HG02973 (cell line): ENCODE data around the gene ADGRB3.
"Not testable (repeated sequence)": the region's sequence is repeated elsewhere in the genome, so short reads cannot be mapped to it uniquely, and the experiment has no call there.

Source experiments
- ATAC-seq: cut with Tn5 transposase; IDR thresholded peaks from one replicate; pipeline ENCODE4 v1.9.1; 2021; ENCODE audit warnings: moderate library complexity; ENCODE audit not compliant: unreplicated experiment

The ADGRB3 gene

DNA sequence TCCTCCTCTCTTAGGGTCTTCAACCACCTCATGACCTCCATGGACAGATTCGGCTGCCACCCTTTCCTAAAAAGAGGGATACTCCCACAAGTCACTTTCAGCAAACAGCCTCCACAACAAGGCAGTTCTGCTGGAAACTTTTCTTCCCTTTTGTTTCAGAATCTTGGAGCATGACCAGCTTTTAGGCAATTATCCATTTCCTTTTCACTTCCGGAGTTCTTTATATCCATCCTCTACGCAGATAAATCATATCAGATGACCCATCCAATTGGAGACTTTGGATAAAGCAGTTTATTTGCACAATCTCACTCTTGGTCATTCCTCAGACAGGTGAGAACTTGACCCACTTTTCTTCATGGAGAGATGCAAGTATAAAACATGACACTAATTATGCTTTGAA, 763.2 kb downstream of the ADGRB3 start:
- no peak for ATAC-seq

DNA sequence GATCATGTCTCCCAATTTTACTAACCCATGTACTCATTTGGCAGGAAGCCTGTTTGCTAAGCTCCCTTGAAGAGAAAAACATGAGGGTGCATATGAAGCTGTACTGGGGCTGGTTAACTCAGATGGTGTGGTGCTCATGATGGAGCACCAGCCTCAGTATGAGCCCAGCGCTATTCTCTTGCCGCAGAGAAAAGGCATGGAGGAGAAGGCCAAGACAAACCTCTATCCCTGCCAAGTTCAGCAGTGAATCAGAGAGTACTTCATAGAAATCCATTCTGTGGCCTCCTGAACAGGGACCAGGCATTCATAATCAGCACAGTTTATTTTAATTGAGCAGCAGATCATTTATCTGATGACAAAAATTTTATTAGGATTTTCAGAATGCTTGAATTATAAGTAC, 763.6 kb downstream of the ADGRB3 start:
- ATAC-seq: no peak

DNA sequence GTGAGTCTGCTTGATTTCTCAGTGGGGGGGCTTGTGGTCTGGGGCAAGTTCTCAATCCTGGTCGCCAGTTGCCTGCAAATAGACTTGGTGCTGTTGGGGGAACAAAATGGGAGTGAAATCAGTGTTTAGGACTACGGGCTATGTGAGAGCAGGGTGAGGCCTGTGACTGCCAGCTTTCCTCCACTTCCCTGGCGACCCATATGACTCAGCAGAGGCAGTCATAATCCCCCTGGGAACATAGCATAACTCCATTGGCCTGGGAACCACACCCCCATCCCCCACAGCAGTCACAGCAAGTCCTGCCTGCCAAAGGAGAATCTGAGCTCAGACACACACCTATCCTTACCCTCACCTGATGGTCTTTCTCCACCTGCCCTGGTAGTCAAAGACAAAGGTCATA, 773.8 kb downstream of the ADGRB3 start:
- ATAC-seq: no peak

DNA sequence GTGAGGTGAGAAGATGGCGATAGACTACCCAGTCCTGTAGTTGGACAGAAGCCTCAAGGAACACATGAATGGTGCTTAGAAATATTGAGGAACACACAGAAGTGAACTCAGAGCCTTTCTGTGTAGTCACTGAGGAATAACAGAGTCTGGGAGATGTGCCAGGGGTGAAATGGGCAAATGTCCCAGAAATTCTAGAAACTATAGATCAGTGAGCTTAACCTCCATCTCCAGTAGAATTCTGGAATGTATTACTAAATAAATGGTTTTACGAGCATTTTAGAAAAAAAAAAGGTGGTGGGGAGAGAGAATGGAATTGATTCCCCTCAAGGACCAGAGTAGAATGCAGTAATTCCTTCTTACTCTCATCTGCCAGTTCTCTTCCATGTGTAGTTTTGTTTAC, 781.7 kb downstream of the ADGRB3 start:
- no peak for ATAC-seq

DNA sequence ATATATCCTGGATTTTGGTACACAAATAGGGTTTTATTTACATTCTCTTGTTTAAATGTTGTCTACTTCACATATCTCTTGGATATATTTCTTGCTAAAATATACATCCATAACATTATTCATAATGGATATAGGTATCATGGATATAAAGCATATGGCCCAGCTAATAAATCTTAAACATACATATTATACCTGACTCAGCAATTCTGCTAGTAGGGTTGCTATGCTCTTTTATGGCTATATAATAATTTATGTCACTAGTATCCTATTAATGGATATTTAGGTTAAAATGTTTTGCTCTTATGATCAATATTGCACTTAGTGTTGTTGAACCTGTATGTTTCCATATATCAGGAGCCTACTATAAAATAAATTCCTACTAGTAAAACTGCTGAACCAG, 786.2 kb downstream of the ADGRB3 start:
- ATAC-seq: no peak

DNA sequence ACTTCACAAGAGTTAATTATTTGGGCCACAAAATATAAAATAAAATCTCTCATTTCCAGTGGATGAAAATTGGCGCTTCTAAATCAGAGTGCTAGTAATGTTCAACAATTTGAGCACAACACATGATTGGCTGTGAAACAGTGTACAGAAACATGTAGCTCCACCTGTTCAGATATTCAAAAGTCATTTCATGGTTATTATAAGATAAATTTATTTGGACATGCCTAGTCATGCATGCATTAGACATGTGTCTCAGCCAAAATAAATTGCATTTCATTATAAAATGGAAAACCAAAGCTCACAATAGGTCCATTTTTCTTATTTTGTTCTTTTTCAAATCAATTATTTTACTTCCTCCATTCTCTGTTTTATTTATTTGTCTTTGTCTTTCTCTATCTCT, 786.9 kb downstream of the ADGRB3 start:
- ATAC-seq: no peak

DNA sequence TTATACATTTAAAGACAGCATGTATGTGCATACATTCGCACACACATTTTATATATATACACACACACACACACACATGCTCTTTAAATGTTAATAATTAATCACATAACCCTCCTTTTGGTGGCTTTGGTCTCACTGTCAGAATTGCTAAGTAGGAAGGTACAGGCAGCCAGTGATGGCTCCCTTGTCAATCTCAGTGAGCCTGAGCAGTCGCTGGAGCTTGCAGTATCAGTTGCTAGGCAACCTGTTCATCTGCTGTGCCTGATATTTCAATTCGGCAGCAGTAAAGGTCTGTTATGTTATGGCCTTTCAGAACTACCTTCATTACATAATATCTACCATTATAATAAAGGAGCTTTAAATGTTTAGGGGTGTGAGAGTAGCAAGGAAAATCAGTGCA, 787.4 kb downstream of the ADGRB3 start:
- no peak for ATAC-seq

DNA sequence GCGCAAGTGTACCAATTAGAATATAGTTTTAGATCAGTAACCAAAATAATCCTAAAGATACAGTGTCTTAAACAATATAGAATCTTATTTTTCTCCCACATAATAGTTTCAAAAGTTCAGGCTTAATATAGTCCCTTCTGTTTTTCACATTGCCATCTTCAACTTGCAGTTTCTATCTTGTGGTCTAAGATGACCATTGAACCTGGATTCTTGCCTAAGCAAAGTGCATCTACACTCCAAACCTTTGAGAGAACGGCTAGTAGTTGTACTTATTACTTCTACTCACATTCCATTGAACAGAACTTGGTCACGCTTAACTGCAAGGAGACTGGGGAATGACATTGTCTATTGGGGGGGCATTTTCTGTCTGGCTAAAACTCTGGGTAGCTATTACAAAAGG, 788.7 kb downstream of the ADGRB3 start:
- no peak for ATAC-seq

DNA sequence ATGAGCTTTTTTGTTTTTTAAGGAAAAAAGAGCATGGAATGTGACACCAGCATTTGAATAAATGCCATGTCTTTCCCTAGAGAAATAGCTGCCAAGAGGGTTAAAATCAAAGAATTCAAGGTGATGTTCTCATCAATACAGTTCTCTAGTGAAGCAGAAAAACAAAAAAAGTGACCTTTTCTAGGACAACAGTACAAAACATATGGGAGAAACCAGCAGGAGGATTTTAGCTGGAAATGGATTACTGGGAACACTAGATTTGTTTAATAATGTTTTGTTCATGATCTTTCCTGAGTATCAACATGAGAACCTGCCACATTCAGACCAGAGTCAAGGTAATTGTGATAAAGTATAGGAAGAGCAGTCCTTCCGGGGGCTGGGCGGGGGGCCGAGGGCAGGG, 789.5 kb downstream of the ADGRB3 start:
- ATAC-seq: no peak

DNA sequence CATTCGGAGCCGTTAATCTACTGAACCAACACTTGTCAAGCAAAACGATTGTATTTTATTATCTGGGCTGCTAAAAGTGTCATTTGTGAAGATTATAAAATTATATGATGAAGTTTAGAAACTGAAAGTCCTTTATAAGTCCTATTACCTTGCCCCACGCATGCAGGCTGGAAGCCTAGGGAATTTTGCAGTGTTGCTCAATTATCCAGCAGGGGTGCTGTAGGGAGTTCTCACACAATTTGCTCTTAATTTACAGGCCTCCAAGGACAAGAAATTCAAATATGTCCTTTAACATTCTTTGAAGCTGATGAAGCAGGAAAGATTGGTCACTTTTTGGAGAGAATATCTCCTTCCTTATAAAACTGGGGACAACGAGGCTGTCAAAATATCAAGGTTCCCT, 792.8 kb downstream of the ADGRB3 start:
- no peak for ATAC-seq

DNA sequence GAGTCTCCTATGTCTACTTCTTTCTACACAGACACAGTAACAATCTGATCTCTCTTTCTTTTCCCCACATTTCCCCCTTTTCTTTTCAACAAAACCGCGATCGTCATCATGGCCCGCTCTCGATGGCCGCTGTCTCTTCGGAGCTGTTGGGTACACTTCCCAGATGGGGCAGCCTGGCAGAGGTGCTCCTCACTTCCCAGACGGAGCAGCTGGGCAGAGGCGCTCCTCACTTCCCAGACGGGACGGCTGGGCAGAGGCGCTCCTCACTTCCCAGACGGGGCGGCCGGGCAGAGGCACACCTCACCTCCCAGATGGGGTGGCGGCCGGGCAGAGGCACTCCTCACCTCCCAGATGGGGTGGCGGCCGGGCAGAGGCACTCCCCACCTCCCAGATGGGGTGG, 797.1 kb downstream of the ADGRB3 start:
- not testable (repeated sequence) for ATAC-seq

DNA sequence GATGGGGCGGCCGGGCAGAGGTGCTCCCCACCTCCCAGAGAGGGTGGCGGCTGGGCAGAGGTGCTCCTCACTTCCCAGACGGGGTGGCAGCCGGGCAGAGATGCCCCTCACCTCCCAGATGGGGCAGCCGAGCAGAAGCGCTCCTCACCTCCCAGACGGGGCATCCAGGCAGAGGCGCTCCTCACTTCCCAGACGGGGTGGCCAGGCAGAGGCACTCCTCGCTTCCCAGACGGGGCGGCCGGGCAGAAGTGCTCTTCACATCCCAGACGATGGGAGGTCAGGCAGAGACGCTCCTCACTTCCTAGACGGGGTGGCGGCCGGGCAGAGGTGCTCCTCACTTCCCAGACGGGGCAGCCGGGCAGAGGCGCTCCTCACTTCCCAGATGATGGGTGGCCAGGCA, 798.0 kb downstream of the ADGRB3 start:
- ATAC-seq: not testable (repeated sequence)

DNA sequence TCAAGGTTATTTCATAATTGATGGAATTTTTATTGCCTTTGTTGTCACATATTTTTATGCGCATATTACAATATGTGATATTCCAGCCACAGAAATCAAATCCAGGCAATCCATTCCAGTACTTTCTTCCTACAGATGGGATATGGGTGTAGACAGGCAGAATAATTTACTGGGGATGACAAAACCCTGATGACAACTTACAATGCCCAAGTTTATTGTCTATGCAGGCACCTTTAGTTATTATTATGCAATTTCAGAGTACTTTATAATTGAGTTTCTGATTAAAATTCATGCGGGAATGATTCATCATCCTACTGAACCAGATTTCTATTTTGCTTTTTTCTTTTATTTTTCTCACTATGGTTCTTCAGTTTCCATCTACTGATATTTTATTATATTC, 803.0 kb downstream of the ADGRB3 start:
- ATAC-seq: no peak
